ENCODE results near the gene LGALS8. TPM values are rescaled to one million over a fixed set of nuclear protein-coding genes. Genes with fewer than 3 reads are reported as not detected.
"Not testable (repeated sequence)": the region's sequence is repeated elsewhere in the genome, so short reads cannot be mapped to it uniquely, and the experiment has no call there.

Gene LGALS8
- total and polyA plus RNA-seq, 3 experiments from 2014 or later: 47.3 to 54.4 (median 48.9) TPM

GRCh38 chr1:236578661-236579060 is 54.9 kb downstream of the LGALS8 start:
- no peak for DNase-seq
- Histone ChIP-seq H3K9me3 (ENCODE audit: low read length) (no peaks in the 10 kb centered on the region), H3K4me1 (ENCODE audit: insufficient read depth, low read length) (no peaks in the 10 kb centered on the region), H3K27me3 (ENCODE audit: insufficient read depth, low read length, poor library complexity, severe bottlenecking) (no peaks in the 10 kb centered on the region), H3K36me3 (ENCODE audit: insufficient read depth, low read length) (peaks cover 23% of the 10 kb centered on the region), H3K4me3 (ENCODE audit: low read length) (no peak overlapping the region), H3K27ac (ENCODE audit: low read depth, low read length) (no peak overlapping the region)
- peaks cover 14 to 85% (median 34%) of the 10 kb centered on the region in 3 donors for H3K36me3 Mint-ChIP-seq
- POLR2A ChIA-PET: no interaction called here
- H3K4me1 Mint-ChIP-seq: peaks cover 0 to 2% (median 0%) of the 10 kb centered on the region in 3 donors
- no peak overlapping the region for H3K27ac Mint-ChIP-seq
- no peaks in the 10 kb centered on the region for H3K27me3 Mint-ChIP-seq
- H3K4me3 Mint-ChIP-seq: no peak overlapping the region
- CTCF ChIA-PET: no interaction called here
- no peaks in the 10 kb centered on the region for H3K9me3 Mint-ChIP-seq

- H3K4me3 ChIP-seq (ENCODE audit: low read length); H3K27me3 ChIP-seq (ENCODE audit: insufficient read depth, low read length, poor library complexity, severe bottlenecking); H3K27me3 Mint-ChIP-seq; H3K4me1 ChIP-seq (ENCODE audit: insufficient read depth, low read length); POLR2A ChIA-PET; H3K4me3 Mint-ChIP-seq; DNase-seq; H3K4me1 Mint-ChIP-seq; H3K9me3 Mint-ChIP-seq; H3K9me3 ChIP-seq (ENCODE audit: low read length); CTCF ChIA-PET; H3K27ac ChIP-seq (ENCODE audit: low read depth, low read length); H3K27ac Mint-ChIP-seq: not testable (repeated sequence)
- H3K36me3 ChIP-seq (ENCODE audit: insufficient read depth, low read length): peaks cover 36% of the 10 kb centered on the region
- H3K36me3 Mint-ChIP-seq: peaks cover 23 to 87% (median 41%) of the 10 kb centered on the region in 3 donors
Measured at GRCh38 chr1:236580404-236580803, 56.6 kb downstream of the LGALS8 start.

- Histone ChIP-seq H3K4me1 (ENCODE audit: insufficient read depth, low read length) (no peaks in the 10 kb centered on the region), H3K27me3 (ENCODE audit: insufficient read depth, low read length, poor library complexity, severe bottlenecking) (no peaks in the 10 kb centered on the region), H3K4me3 (ENCODE audit: low read length) (no peak overlapping the region), H3K36me3 (ENCODE audit: insufficient read depth, low read length) (peaks cover 36% of the 10 kb centered on the region), H3K9me3 (ENCODE audit: low read length) (no peaks in the 10 kb centered on the region), H3K27ac (ENCODE audit: low read depth, low read length) (no peak overlapping the region)
- Mint-ChIP-seq H3K4me3 (no peak overlapping the region), H3K36me3 (peaks cover 23 to 84% (median 39%) of the 10 kb centered on the region in 3 donors), H3K9me3 (no peaks in the 10 kb centered on the region), H3K4me1 (no peaks in the 10 kb centered on the region), H3K27ac (peak overlapping the region in 1 of 8 donors; percentile 56), H3K27me3 (no peaks in the 10 kb centered on the region)
- POLR2A ChIA-PET: no interaction called here
- CTCF ChIA-PET: no interaction called here
- no peak for DNase-seq
Measured at GRCh38 chr1:236581528-236581927, 57.7 kb downstream of the LGALS8 start.

GRCh38 chr1:236589531-236589930 is 65.7 kb downstream of the LGALS8 start:
- Histone ChIP-seq H3K27me3 (ENCODE audit: insufficient read depth, low read length, poor library complexity, severe bottlenecking) (no peaks in the 10 kb centered on the region), H3K27ac (ENCODE audit: low read depth, low read length) (no peak overlapping the region), H3K9me3 (ENCODE audit: low read length) (no peaks in the 10 kb centered on the region), H3K4me3 (ENCODE audit: low read length) (no peak overlapping the region), H3K36me3 (ENCODE audit: insufficient read depth, low read length) (peaks cover 47% of the 10 kb centered on the region), H3K4me1 (ENCODE audit: insufficient read depth, low read length) (no peaks in the 10 kb centered on the region)
- no peak for DNase-seq
- H3K27me3 Mint-ChIP-seq: no peaks in the 10 kb centered on the region
- POLR2A ChIA-PET: no interaction called here
- H3K4me3 Mint-ChIP-seq: no peak overlapping the region
- no peak overlapping the region for H3K27ac Mint-ChIP-seq
- H3K4me1 Mint-ChIP-seq: peaks cover 0 to 9% (median 0%) of the 10 kb centered on the region in 3 donors
- peaks cover 13 to 90% (median 34%) of the 10 kb centered on the region in 3 donors for H3K36me3 Mint-ChIP-seq
- H3K9me3 Mint-ChIP-seq: no peaks in the 10 kb centered on the region
- CTCF ChIA-PET: no interaction called here

- no peaks in the 10 kb centered on the region for H3K27me3 Mint-ChIP-seq
- POLR2A ChIA-PET: no interaction called here
- H3K4me1 Mint-ChIP-seq: peaks cover 0 to 9% (median 2%) of the 10 kb centered on the region in 3 donors
- no peak overlapping the region for H3K27ac Mint-ChIP-seq
- Histone ChIP-seq H3K9me3 (ENCODE audit: low read length) (no peaks in the 10 kb centered on the region), H3K27me3 (ENCODE audit: insufficient read depth, low read length, poor library complexity, severe bottlenecking) (no peaks in the 10 kb centered on the region), H3K4me1 (ENCODE audit: insufficient read depth, low read length) (no peaks in the 10 kb centered on the region), H3K4me3 (ENCODE audit: low read length) (no peak overlapping the region), H3K27ac (ENCODE audit: low read depth, low read length) (no peak overlapping the region), H3K36me3 (ENCODE audit: insufficient read depth, low read length) (peaks cover 38% of the 10 kb centered on the region)
- CTCF ChIA-PET: no interaction called here
- H3K36me3 Mint-ChIP-seq: peaks cover 12 to 89% (median 28%) of the 10 kb centered on the region in 3 donors
- H3K4me3 Mint-ChIP-seq: no peak overlapping the region
- DNase-seq: no peak
- H3K9me3 Mint-ChIP-seq: no peaks in the 10 kb centered on the region
Measured at GRCh38 chr1:236590553-236591150, 66.9 kb downstream of the LGALS8 start.

- H3K4me3 Mint-ChIP-seq: peak overlapping the region in 2 of 7 donors; percentile 5 to 98
- Histone ChIP-seq H3K9me3 (ENCODE audit: low read length) (no peaks in the 10 kb centered on the region), H3K27me3 (ENCODE audit: insufficient read depth, low read length, poor library complexity, severe bottlenecking) (no peaks in the 10 kb centered on the region), H3K4me1 (ENCODE audit: insufficient read depth, low read length) (peaks cover 21% of the 10 kb centered on the region), H3K4me3 (ENCODE audit: low read length) (no peak overlapping the region), H3K27ac (ENCODE audit: low read depth, low read length) (no peak overlapping the region), H3K36me3 (ENCODE audit: insufficient read depth, low read length) (peaks cover 14% of the 10 kb centered on the region)
- peak overlapping the region in 2 of 8 donors; percentile 67 to 92 for H3K27ac Mint-ChIP-seq
- peaks cover under 1 to 10% of the 10 kb centered on the region in 2 donors for H3K27me3 Mint-ChIP-seq
- POLR2A ChIA-PET: no interaction called here
- peaks cover 0 to 62% (median 11%) of the 10 kb centered on the region in 3 donors for H3K36me3 Mint-ChIP-seq
- H3K4me1 Mint-ChIP-seq: peaks cover 28 to 45% (median 44%) of the 10 kb centered on the region in 3 donors
- DNase-seq: no peak
- CTCF ChIA-PET: no interaction called here
- H3K9me3 Mint-ChIP-seq: no peaks in the 10 kb centered on the region
Measured at GRCh38 chr1:236602171-236602570, 78.4 kb downstream of the LGALS8 start.

Other genes with a start within 250 kb of the LGALS8 start
- gene ERO1B, start 242.0 kb upstream of the LGALS8 start, total RNA-seq: 1 to 10 TPM; 3.6 to 4.8 TPM
- gene ERO1B, start 242.0 kb upstream of the LGALS8 start, polyA plus RNA-seq: 2.9 TPM
- 10 to 100 TPM; 23.3 to 24.6 TPM for gene EDARADD, start 129.7 kb upstream of the LGALS8 start, total RNA-seq
- 16.2 TPM for gene EDARADD, start 129.7 kb upstream of the LGALS8 start, polyA plus RNA-seq
- gene HEATR1, start 80.5 kb downstream of the LGALS8 start, total RNA-seq: 100 to 1,000 TPM; 101 to 106 TPM
- 14.2 TPM for gene HEATR1, start 80.5 kb downstream of the LGALS8 start, polyA plus RNA-seq
- gene ACTN2, start 162.5 kb downstream of the LGALS8 start, total RNA-seq: not detected
- gene ACTN2, start 162.5 kb downstream of the LGALS8 start, polyA plus RNA-seq: not detected

Data from CD8-positive, alpha-beta memory T cell (primary cell).